GM12878 (cell line): ENCODE data around the gene LRBA. TPM values are rescaled to one million over a fixed set of nuclear protein-coding genes. Genes with fewer than 3 reads are reported as not detected.

ENCODE experiments used
- ATAC-seq: fragments of 200-7000 bp; cut with Tn5 transposase; 3 replicates; pipeline ENCODE4 v1.9.1; 2020; ENCODE audit warnings: mild to moderate bottlenecking, moderate library complexity
- BruUV-seq: library from RNA; stranded (reverse); fragments of 400-500 nt; replicated peaks from 2 replicates; lab custom pipeline; 2021; lab: Mats Ljungman, UMichigan
- CTCF ChIA-PET: fragments of 300-600 bp; sonication (Branson Sonifier 250); formaldehyde crosslinking; extraction: SDS; loops from one replicate; lab custom pipeline; 2021; ENCODE audit warnings: inconsistent platforms; lab: Yijun Ruan, JAX
- POLR2A ChIA-PET: fragments of 350-600 bp; formaldehyde crosslinking; extraction: SDS; loops from one replicate; lab custom pipeline; 2021; ENCODE audit warnings: inconsistent platforms; lab: Charles Lee
- RAD21 ChIA-PET: fragments of 300-600 bp; sonication (Branson Sonifier 250); formaldehyde crosslinking; loops from one replicate; lab custom pipeline; 2023; ENCODE audit warnings: antibody characterized with exemption; ENCODE audit not compliant: unreplicated experiment; lab: Charles Lee
- SMC1A ChIA-PET: fragments of 300-600 bp; sonication (Branson Sonifier 250); formaldehyde crosslinking; loops from one replicate; lab custom pipeline; 2023; ENCODE audit not compliant: unreplicated experiment, uncharacterized antibody; lab: Charles Lee
- DNase-seq: peaks from one replicate; pipeline ENCODE4 v3.0.0-alpha.2; 2011; ENCODE audit warnings: low read depth, low spot score
- FAIRE-seq: peaks from 3 replicates; lab custom pipeline; 2011; peaks lifted over from hg19 to GRCh38; lab: Jason Lieb, UNC
- H2AFZ ChIP-seq: 2 replicates; pipeline ENCODE4 v1.6.0; 2011; ENCODE audit warnings: low read depth, low read length, control low read depth; ENCODE audit not compliant: control insufficient read depth
- H3K27ac ChIP-seq: 2 replicates; pipeline ENCODE4 v1.5.1; 2011; ENCODE audit warnings: control low read depth; ENCODE audit not compliant: control insufficient read depth, insufficient read depth
- H3K27me3 ChIP-seq, 2 experiments: replicated peaks in 1 of 2; 2 replicates each; pipeline versions ENCODE4 v1.6.0 to v1.6.1; 2011; ENCODE audit warnings: low read length in 1 of 2; ENCODE audit not compliant: control insufficient read depth in 2 of 2, insufficient read depth in 2 of 2
- H3K36me3 ChIP-seq, 2 experiments: 2 replicates each; pipeline ENCODE4 v1.5.1; 2011; ENCODE audit warnings: low read length in 1 of 2; ENCODE audit not compliant: control insufficient read depth in 2 of 2, insufficient read depth in 2 of 2
- H3K4me1 ChIP-seq: 2 replicates; pipeline ENCODE4 v1.6.1; 2011; ENCODE audit warnings: mild to moderate bottlenecking, low read length, moderate library complexity, mixed read lengths; ENCODE audit not compliant: control insufficient read depth, insufficient read depth
- H3K4me2 ChIP-seq: 2 replicates; pipeline ENCODE4 v1.6.0; 2011; ENCODE audit warnings: control low read depth; ENCODE audit not compliant: control insufficient read depth, insufficient read depth
- H3K4me3 ChIP-seq: fragments of 200-600 bp; sonication (generic); 2 replicates; pipeline ENCODE4 v1.5.1; 2016
- H3K79me2 ChIP-seq: 2 replicates; pipeline ENCODE4 v1.6.0; 2011; ENCODE audit warnings: low read length; ENCODE audit not compliant: control insufficient read depth, insufficient read depth
- H3K9ac ChIP-seq: 2 replicates; pipeline ENCODE4 v1.8.0; 2011; ENCODE audit warnings: low read length, control low read depth, mixed read lengths; ENCODE audit not compliant: control insufficient read depth, insufficient read depth
- H3K9me3 ChIP-seq: replicated peaks from 3 replicates; pipeline ENCODE4 v1.5.1; 2011; ENCODE audit warnings: mild to moderate bottlenecking, low read length; ENCODE audit not compliant: control insufficient read depth, insufficient read depth
- H4K20me1 ChIP-seq: 2 replicates; pipeline ENCODE4 v1.6.0; 2011; ENCODE audit not compliant: control insufficient read depth, insufficient read depth
- EGR1 ChIP-seq, 2 experiments: IDR thresholded peaks; 1 replicate in 1 of 2; 2 replicates in 1 of 2; pipeline ENCODE4 v1.6.1; 2011 to 2012; ENCODE audit warnings: low read depth in 2 of 2, low read length in 2 of 2, borderline replicate concordance in 1 of 2, mild to moderate bottlenecking in 1 of 2, moderate library complexity in 1 of 2
- NFYA ChIP-seq: IDR thresholded peaks from 2 replicates; pipeline ENCODE4 v1.6.1; 2011; ENCODE audit warnings: low read depth, mild to moderate bottlenecking, low read length, improper control_type of control experiment, borderline replicate concordance
- NRF1 ChIP-seq: conservative IDR thresholded peaks from 2 replicates; pipeline ENCODE4 v1.6.1; 2011; ENCODE audit warnings: mild to moderate bottlenecking, low read depth, low read length, improper control_type of control experiment
- SMAD1 ChIP-seq: fragments of 450-650 bp; IDR thresholded peaks from 2 replicates; pipeline ENCODE4 v1.6.1; 2018; ENCODE audit warnings: mild to moderate bottlenecking, low read depth; ENCODE audit not compliant: partially characterized antibody
- WGBS: methylation state at CpG from one replicate; pipeline ENCODE4 v1.1.6; 2016; ENCODE audit warnings: low lambda C conversion rate; ENCODE audit not compliant: insufficient replicate concordance, insufficient coverage; ENCODE audit errors: missing lambda C conversion rate; 5-methylcytosine and 5-hydroxymethylcytosine counted together
- in situ Hi-C: fragments of 300-500 bp; cut with MboI; formaldehyde crosslinking; loops from 9 replicates; pipeline ENCODE4 v1.14.3; 2018; ENCODE audit warnings: mixed read lengths
- intact Hi-C: fragments of 100-400 bp; cut with micrococcal nuclease; formaldehyde crosslinking; loops from one replicate; pipeline ENCODE4 v1.14.2; 2022; ENCODE audit not compliant: unreplicated experiment
- polyA plus RNA-seq, 11 experiments: library from polyadenylated mRNA; depleted of rRNA in 4 of 11; unstranded in 6 of 11; stranded (reverse) in 5 of 11; fragments of >200 nt; fragmentation: Nextera tagmentation in 4 of 11; fragmentation: Illumina TruSeq in 1 of 11; extraction: Ambion mirVana in 4 of 11; extraction: Trizol in 1 of 11; gene quantifications; 1 replicate in 1 of 11; 2 replicates in 10 of 11; pipeline versions ENCODE4 v1.2.1 to v1.2.3, GENCODE V29; 2011 to 2016; ENCODE audit warnings: inconsistent platforms in 2 of 11, missing spikeins in 2 of 11, low read depth in 1 of 11
- total RNA-seq, 4 experiments: library from RNA; depleted of rRNA in 3 of 4; stranded (reverse); fragments of >200 nt in 3 of 4; fragmentation: Illumina TruSeq in 1 of 4; extraction: Trizol in 1 of 4; gene quantifications; 2 replicates each; pipeline versions ENCODE4 v1.2.1 to v1.2.3, GENCODE V29; 2013 to 2021
- TF ChIP-seq, protein P1 (sequence below): fragments of 450-650 bp; IDR thresholded peaks from 2 replicates; pipeline ENCODE4 v1.6.1; 2018; ENCODE audit warnings: borderline replicate concordance, mild to moderate bottlenecking; ENCODE audit not compliant: partially characterized antibody
- TF ChIP-seq, protein P2 (sequence below): fragments of 450-650 bp; IDR thresholded peaks from 2 replicates; pipeline ENCODE4 v1.6.1; 2016; ENCODE audit warnings: mild to moderate bottlenecking
- TF ChIP-seq, protein P3 (sequence below): fragments of 450-650 bp; formaldehyde crosslinking; IDR thresholded peaks from 2 replicates; pipeline ENCODE4 v1.5.0; 2022; ENCODE audit warnings: mild to moderate bottlenecking, missing genetic modification characterization
- TF ChIP-seq, protein P4 (sequence below): fragments of 150-350 bp; IDR thresholded peaks from 2 replicates; pipeline ENCODE4 v1.6.1; 2014; ENCODE audit warnings: mild to moderate bottlenecking, low read depth, low read length
- TF ChIP-seq, protein P5 (sequence below): IDR thresholded peaks from 2 replicates; pipeline ENCODE4 v1.6.1; 2012; ENCODE audit warnings: low read depth, low read length, improper control_type of control experiment

The LRBA gene
- total and polyA plus RNA-seq, 10 of the 15 experiments (the other 5 are each of a cell fraction or from before 2014, with no cell fraction given): 20.3 to 93.4 (median 55.0) TPM

DNA sequence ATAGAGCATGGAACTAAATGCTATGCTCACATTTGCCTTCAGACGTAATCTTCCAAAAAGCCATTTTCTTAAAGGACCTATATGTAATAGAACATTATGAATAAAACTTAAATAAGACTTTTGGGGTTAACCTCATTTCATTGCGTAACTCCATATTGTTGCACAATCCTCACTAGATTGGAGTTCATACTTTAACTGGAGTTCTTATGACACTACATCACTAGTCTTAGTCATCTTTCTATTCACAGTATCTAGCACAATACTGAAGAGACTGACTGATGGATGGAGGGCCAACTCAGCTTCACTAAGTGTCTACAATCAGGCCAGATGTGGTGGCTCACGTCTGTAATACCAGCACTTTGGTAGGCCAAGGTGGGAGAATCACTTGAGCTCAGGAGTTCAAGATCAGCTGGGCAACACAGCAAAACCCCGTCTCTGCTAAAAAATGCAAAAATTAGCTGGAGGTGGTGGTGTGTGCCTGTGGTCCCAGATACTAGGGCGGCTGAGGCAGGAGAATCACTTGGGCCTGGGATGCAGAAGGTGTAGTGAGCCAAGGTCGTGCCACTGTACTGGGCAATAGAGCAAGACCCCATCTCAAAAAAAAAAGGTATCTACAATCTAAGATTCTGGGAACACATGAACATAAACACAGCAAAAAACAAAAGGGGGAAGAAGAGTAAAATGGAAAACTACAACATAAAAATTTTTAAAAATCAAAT is 513.9 kb downstream of the LRBA start (continued):
- TF ChIP-seq, protein P1, sequence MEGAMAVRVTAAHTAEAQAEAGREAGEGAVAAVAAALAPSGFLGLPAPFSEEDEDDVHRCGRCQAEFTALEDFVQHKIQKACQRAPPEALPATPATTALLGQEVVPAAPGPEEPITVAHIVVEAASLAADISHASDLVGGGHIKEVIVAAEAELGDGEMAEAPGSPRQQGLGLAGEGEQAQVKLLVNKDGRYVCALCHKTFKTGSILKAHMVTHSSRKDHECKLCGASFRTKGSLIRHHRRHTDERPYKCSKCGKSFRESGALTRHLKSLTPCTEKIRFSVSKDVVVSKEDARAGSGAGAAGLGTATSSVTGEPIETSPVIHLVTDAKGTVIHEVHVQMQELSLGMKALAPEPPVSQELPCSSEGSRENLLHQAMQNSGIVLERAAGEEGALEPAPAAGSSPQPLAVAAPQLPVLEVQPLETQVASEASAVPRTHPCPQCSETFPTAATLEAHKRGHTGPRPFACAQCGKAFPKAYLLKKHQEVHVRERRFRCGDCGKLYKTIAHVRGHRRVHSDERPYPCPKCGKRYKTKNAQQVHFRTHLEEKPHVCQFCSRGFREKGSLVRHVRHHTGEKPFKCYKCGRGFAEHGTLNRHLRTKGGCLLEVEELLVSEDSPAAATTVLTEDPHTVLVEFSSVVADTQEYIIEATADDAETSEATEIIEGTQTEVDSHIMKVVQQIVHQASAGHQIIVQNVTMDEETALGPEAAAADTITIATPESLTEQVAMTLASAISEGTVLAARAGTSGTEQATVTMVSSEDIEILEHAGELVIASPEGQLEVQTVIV: no peak
- TF ChIP-seq, protein P2, sequence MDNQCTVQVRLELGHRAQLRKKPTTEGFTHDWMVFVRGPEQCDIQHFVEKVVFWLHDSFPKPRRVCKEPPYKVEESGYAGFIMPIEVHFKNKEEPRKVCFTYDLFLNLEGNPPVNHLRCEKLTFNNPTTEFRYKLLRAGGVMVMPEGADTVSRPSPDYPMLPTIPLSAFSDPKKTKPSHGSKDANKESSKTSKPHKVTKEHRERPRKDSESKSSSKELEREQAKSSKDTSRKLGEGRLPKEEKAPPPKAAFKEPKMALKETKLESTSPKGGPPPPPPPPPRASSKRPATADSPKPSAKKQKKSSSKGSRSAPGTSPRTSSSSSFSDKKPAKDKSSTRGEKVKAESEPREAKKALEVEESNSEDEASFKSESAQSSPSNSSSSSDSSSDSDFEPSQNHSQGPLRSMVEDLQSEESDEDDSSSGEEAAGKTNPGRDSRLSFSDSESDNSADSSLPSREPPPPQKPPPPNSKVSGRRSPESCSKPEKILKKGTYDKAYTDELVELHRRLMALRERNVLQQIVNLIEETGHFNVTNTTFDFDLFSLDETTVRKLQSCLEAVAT: no peak
- TF ChIP-seq NFYA: no peak

DNA sequence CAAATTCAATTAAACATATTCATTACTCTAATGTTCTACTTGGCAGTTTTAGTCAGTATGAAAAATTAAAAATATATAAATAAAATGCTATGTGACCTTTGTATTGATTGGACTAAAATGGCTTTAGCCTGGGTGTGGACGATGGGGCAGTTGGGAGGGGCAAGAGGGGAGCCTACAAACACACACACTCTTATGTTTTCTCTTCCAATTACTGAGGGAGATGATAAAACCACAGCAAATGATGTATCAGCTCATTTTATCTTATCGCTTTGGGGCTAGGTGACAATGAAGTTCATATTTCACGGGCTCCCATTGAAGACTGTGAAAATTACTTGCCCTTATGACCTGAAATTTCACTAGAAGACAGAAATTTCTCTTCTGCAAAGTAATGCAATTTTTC is 517.5 kb downstream of the LRBA start:
- intact Hi-C loops (no loop called here), in situ Hi-C loops (no loop called here)
- ChIA-PET POLR2A (no interaction called here), SMC1A (interaction anchor here (1.0 to 1.5 kb wide), 3 partner anchors 13 to 17 kb away, joined by 3 read pairs; no protein-coding TSS in a partner anchor), RAD21 (interaction anchor here (0.9 kb wide), 1 partner anchor 252 kb away, joined by 3 read pairs; no protein-coding TSS in a partner anchor), CTCF (no interaction called here)
- H2AFZ ChIP-seq: no peak overlapping the region
- WGBS: 97% methylated on average over 3 of the region's 3 CpGs
- no TSS peak for BruUV-seq
- no peaks in the 10 kb centered on the region for H3K4me1 ChIP-seq
- H3K4me3 ChIP-seq: no peak overlapping the region
- H3K9ac ChIP-seq: no peak overlapping the region
- H3K9me3 ChIP-seq: no peaks in the 10 kb centered on the region
- H3K27ac ChIP-seq: no peak overlapping the region
- no peaks in the 10 kb centered on the region for H3K27me3 ChIP-seq
- no peak for ATAC-seq
- H4K20me1 ChIP-seq: no peaks in the 10 kb centered on the region
- no peaks in the 10 kb centered on the region for H3K36me3 ChIP-seq
- no peak for FAIRE-seq
- no peak overlapping the region for H3K4me2 ChIP-seq
- no peaks in the 10 kb centered on the region for H3K79me2 ChIP-seq
- DNase-seq: no peak
- TF ChIP-seq, protein P3, sequence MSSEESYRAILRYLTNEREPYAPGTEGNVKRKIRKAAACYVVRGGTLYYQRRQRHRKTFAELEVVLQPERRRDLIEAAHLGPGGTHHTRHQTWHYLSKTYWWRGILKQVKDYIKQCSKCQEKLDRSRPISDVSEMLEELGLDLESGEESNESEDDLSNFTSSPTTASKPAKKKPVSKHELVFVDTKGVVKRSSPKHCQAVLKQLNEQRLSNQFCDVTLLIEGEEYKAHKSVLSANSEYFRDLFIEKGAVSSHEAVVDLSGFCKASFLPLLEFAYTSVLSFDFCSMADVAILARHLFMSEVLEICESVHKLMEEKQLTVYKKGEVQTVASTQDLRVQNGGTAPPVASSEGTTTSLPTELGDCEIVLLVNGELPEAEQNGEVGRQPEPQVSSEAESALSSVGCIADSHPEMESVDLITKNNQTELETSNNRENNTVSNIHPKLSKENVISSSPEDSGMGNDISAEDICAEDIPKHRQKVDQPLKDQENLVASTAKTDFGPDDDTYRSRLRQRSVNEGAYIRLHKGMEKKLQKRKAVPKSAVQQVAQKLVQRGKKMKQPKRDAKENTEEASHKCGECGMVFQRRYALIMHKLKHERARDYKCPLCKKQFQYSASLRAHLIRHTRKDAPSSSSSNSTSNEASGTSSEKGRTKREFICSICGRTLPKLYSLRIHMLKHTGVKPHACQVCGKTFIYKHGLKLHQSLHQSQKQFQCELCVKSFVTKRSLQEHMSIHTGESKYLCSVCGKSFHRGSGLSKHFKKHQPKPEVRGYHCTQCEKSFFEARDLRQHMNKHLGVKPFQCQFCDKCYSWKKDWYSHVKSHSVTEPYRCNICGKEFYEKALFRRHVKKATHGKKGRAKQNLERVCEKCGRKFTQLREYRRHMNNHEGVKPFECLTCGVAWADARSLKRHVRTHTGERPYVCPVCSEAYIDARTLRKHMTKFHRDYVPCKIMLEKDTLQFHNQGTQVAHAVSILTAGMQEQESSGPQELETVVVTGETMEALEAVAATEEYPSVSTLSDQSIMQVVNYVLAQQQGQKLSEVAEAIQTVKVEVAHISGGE (CRISPR knock-in tag): no peak
- TF ChIP-seq, protein P4, sequence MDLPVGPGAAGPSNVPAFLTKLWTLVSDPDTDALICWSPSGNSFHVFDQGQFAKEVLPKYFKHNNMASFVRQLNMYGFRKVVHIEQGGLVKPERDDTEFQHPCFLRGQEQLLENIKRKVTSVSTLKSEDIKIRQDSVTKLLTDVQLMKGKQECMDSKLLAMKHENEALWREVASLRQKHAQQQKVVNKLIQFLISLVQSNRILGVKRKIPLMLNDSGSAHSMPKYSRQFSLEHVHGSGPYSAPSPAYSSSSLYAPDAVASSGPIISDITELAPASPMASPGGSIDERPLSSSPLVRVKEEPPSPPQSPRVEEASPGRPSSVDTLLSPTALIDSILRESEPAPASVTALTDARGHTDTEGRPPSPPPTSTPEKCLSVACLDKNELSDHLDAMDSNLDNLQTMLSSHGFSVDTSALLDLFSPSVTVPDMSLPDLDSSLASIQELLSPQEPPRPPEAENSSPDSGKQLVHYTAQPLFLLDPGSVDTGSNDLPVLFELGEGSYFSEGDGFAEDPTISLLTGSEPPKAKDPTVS: no peak
- TF ChIP-seq SMAD1 (no peak), EGR1 (IDR thresholded peaks at IDR 0.05; ENCODE audit: borderline replicate concordance in 1 of 2, low read depth in 2 of 2, low read length in 2 of 2) (no peak), NRF1 (no peak)
- TF ChIP-seq, protein P5, sequence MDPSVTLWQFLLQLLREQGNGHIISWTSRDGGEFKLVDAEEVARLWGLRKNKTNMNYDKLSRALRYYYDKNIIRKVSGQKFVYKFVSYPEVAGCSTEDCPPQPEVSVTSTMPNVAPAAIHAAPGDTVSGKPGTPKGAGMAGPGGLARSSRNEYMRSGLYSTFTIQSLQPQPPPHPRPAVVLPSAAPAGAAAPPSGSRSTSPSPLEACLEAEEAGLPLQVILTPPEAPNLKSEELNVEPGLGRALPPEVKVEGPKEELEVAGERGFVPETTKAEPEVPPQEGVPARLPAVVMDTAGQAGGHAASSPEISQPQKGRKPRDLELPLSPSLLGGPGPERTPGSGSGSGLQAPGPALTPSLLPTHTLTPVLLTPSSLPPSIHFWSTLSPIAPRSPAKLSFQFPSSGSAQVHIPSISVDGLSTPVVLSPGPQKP: no peak
